Measurements from ENCODE around the gene PNPLA5. TPM values are rescaled to one million over a fixed set of nuclear protein-coding genes. Genes with fewer than 3 reads are reported as not detected.
A peak's percentile ranks its signal among the peaks of the same experiment; 100 is the strongest.

Gene PNPLA5, protein sequence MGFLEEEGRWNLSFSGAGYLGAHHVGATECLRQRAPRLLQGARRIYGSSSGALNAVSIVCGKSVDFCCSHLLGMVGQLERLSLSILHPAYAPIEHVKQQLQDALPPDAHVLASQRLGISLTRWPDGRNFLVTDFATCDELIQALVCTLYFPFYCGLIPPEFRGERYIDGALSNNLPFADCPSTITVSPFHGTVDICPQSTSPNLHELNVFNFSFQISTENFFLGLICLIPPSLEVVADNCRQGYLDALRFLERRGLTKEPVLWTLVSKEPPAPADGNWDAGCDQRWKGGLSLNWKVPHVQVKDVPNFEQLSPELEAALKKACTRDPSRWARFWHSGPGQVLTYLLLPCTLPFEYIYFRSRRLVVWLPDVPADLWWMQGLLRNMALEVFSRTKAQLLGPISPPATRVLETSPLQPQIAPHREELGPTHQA
- not detected for polyA plus RNA-seq
- long read RNA-seq, donor 1, result 0 reads
- long read RNA-seq, donor 2, result 0 reads
- long read RNA-seq, donor 3, result 0 reads
- long read RNA-seq, donor 4, result 0 reads
- long read RNA-seq, donor 5, result 0 reads
- long read RNA-seq, donor 6, result 0 reads
- long read RNA-seq, donor 7, result 0 reads
- long read RNA-seq, donor 8, result 0 reads
- long read RNA-seq, donor 9, result 0 reads
- long read RNA-seq, donor 10, result 0 reads
- long read RNA-seq, donor 11, result 0 reads

DNA sequence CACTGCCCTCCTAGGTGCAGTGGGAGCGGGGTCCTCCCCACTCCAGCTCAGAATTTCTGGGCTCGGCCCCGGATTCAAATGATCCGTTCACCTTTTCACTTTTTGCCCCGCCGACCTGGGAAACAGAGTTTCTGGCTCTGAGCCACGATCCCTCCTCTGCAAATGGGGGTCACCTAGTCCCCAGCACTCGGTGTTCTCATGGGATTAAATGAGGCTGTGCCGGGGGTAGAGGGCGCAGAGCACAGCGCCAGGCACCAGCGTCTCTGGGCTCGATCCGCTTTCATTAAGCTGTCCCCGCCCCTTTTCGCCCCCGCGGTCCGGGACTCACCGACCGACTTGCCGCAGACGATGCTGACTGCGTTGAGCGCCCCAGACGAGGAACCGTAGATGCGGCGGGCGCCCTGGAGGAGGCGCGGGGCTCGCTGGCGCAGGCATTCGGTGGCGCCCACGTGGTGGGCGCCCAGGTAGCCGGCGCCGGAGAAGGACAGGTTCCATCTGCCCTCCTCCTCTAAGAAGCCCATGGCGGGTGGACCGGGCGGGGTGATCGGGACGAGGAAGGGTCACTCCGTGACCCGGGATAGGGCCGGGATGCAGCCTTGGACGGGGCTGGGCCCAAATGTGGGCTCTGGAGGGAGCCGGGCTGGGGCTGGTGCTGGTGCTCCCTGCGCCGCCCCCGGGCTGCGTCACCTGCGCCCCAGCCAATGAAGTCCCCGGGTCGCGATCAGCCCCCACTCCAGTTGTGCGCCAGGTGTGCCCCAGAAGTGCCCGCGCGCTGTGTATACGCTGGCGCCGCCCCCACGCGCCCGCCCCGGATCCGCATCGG is at the start of gene PNPLA5:
Gene PNPLA5 (minus strand): TSS at position 654 of the 823 bp plus-strand sequence. CDS start 133 bp downstream, at position 521.
- no CpG with 5 or more reads among the region's 72 CpGs for WGBS (ENCODE audit: insufficient coverage, low lambda C conversion rate)
- no peaks in the 10 kb centered on the region for H3K4me1 ChIP-seq (ENCODE audit: control insufficient read depth, insufficient read depth, low read length)
- DNase-seq, result no peak
- H3K27me3 ChIP-seq (ENCODE audit: control insufficient read depth, insufficient read depth, low read length), result peaks cover 53% of the 10 kb centered on the region
- H3K27ac ChIP-seq (ENCODE audit: low read length), result no peak within 1 kb of the TSS
- no peaks in the 10 kb centered on the region for H3K36me3 ChIP-seq (ENCODE audit: control insufficient read depth, insufficient read depth, low read length)
- no peaks in the 10 kb centered on the region for H3K9me3 ChIP-seq (ENCODE audit: control insufficient read depth, low read depth, low read length)
- no peak within 1 kb of the TSS for H3K4me3 ChIP-seq (ENCODE audit: low read length)

GRCh38 chr22:43941449-43941848 is 49.6 kb upstream of the PNPLA5 start:
- Histone ChIP-seq H3K27ac (ENCODE audit: low read length) (no peak overlapping the region), H3K4me3 (ENCODE audit: low read length) (no peak overlapping the region), H3K36me3 (ENCODE audit: control insufficient read depth, insufficient read depth, low read length) (no peaks in the 10 kb centered on the region), H3K27me3 (ENCODE audit: control insufficient read depth, insufficient read depth, low read length) (no peaks in the 10 kb centered on the region), H3K9me3 (ENCODE audit: control insufficient read depth, low read depth, low read length) (no peaks in the 10 kb centered on the region), H3K4me1 (ENCODE audit: control insufficient read depth, insufficient read depth, low read length) (no peaks in the 10 kb centered on the region)
- no peak for DNase-seq
- 100% methylated on average over 2 of the region's 6 CpGs for WGBS (ENCODE audit: insufficient coverage, low lambda C conversion rate)

- no peak overlapping the region for H3K27ac ChIP-seq (ENCODE audit: low read length)
- H3K4me1 ChIP-seq (ENCODE audit: control insufficient read depth, insufficient read depth, low read length), result no peaks in the 10 kb centered on the region
- WGBS (ENCODE audit: insufficient coverage, low lambda C conversion rate), result no CpG with 5 or more reads among the region's 4 CpGs
Observed at GRCh38 chr22:43931771-43932170, 40.0 kb upstream of the PNPLA5 start.

DNA sequence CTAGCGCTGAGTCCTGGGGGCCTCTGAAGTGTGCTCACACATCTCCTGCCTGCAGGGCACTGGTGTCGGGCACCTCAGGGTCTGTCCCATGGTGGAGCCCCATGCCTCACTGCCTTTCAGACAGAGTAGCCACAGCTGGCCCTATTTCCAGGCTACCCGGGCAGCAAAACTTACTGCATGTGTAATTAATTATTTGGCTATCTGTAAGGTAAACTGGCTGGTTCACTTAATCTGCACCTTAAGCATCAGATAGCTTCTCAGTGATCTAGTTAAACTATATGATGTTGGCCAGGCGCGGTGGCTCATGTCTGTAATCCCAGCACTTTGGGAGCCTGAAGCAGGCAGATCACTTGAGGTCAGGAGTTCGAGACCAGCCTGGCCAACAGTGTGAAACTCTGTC is 37.1 kb upstream of the PNPLA5 start:
- Histone ChIP-seq H3K4me1 (ENCODE audit: control insufficient read depth, insufficient read depth, low read length) (peaks cover 12% of the 10 kb centered on the region), H3K9me3 (ENCODE audit: control insufficient read depth, low read depth, low read length) (peaks cover 5% of the 10 kb centered on the region), H3K4me3 (ENCODE audit: low read length) (no peak overlapping the region), H3K27ac (ENCODE audit: low read length) (no peak overlapping the region), H3K27me3 (ENCODE audit: control insufficient read depth, insufficient read depth, low read length) (peaks cover 11% of the 10 kb centered on the region), H3K36me3 (ENCODE audit: control insufficient read depth, insufficient read depth, low read length) (no peaks in the 10 kb centered on the region)
- WGBS (ENCODE audit: insufficient coverage, low lambda C conversion rate), result no CpG with 5 or more reads among the region's 6 CpGs
- DNase-seq, result no peak

More at GRCh38 chr22:43931771-43932170, 40.0 kb upstream of the PNPLA5 start:
- H3K4me3 ChIP-seq (ENCODE audit: low read length), result no peak overlapping the region
- no peaks in the 10 kb centered on the region for H3K36me3 ChIP-seq (ENCODE audit: control insufficient read depth, insufficient read depth, low read length)
- no peak for DNase-seq
- H3K9me3 ChIP-seq (ENCODE audit: control insufficient read depth, low read depth, low read length), result no peaks in the 10 kb centered on the region
- H3K27me3 ChIP-seq (ENCODE audit: control insufficient read depth, insufficient read depth, low read length), result no peaks in the 10 kb centered on the region

- H3K4me1 ChIP-seq (ENCODE audit: control insufficient read depth, insufficient read depth, low read length), result peaks cover 12% of the 10 kb centered on the region
- no peaks in the 10 kb centered on the region for H3K36me3 ChIP-seq (ENCODE audit: control insufficient read depth, insufficient read depth, low read length)
- peaks cover 5% of the 10 kb centered on the region for H3K9me3 ChIP-seq (ENCODE audit: control insufficient read depth, low read depth, low read length)
- peaks cover 12% of the 10 kb centered on the region for H3K27me3 ChIP-seq (ENCODE audit: control insufficient read depth, insufficient read depth, low read length)
- H3K27ac ChIP-seq (ENCODE audit: low read length), result no peak overlapping the region
- WGBS (ENCODE audit: insufficient coverage, low lambda C conversion rate), result no CpG with 5 or more reads among the region's 5 CpGs
- H3K4me3 ChIP-seq (ENCODE audit: low read length), result no peak overlapping the region
- peak; percentile 48 to 78 for DNase-seq
Observed at GRCh38 chr22:43928468-43928867, 36.7 kb upstream of the PNPLA5 start.

- H3K4me1 ChIP-seq (ENCODE audit: control insufficient read depth, insufficient read depth, low read length), result peaks cover 12% of the 10 kb centered on the region
- no peak for DNase-seq
- H3K27me3 ChIP-seq (ENCODE audit: control insufficient read depth, insufficient read depth, low read length), result peaks cover 12% of the 10 kb centered on the region
- peaks cover 5% of the 10 kb centered on the region for H3K9me3 ChIP-seq (ENCODE audit: control insufficient read depth, low read depth, low read length)
- no CpG with 5 or more reads among the region's 1 CpG for WGBS (ENCODE audit: insufficient coverage, low lambda C conversion rate)
- H3K27ac ChIP-seq (ENCODE audit: low read length), result no peak overlapping the region
- H3K36me3 ChIP-seq (ENCODE audit: control insufficient read depth, insufficient read depth, low read length), result no peaks in the 10 kb centered on the region
- no peak overlapping the region for H3K4me3 ChIP-seq (ENCODE audit: low read length)
Observed at GRCh38 chr22:43926349-43926710, 34.5 kb upstream of the PNPLA5 start.

DNA sequence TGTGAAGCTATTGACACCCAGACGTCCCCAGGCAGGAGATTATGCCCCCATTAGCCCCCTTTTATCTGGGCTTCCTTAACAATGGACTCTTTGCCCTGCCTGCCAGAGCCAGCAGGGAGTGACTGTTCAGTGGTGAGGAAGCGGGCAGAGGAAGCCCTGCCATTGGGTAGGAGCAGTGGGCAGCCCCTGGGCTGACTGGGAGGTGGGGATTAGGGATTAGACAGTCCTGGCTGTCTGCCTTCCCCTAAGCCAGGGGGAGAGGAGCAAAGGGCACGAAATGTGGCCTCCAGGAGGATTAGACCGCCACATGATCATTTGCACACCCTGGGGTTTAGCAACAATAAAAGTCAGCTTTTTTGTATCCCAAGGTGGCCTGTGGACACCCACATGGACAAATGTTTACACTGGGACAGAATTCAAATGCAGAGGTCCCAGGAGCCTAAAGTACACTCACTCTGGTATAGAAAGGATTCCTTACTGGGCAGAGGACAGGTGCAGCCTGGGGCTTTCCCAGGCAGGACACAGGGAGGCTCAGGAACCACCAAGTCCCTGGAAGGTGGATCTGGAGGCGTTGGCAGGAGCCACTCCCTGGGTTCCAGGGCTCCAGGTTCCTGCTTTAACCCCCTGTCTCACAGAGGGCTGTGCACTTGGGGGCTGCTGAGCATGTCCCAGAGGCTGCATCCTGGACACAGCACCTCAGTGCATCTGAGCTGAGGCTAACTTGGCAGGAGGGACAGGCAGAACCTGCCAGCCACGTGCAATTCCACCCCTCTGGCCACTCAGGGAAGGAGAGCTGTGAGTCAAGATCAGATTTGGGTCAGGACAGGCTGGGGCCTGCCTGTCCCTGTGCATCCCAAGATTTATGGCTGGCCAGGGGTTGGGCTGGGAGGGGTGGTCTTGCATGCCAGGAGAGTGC is 33.9 kb upstream of the PNPLA5 start:
- Histone ChIP-seq H3K4me1 (ENCODE audit: control insufficient read depth, insufficient read depth, low read length) (peaks cover 12% of the 10 kb centered on the region), H3K9me3 (ENCODE audit: control insufficient read depth, low read depth, low read length) (peaks cover 5% of the 10 kb centered on the region), H3K27me3 (ENCODE audit: control insufficient read depth, insufficient read depth, low read length) (peaks cover 12% of the 10 kb centered on the region), H3K4me3 (ENCODE audit: low read length) (no peak overlapping the region), H3K27ac (ENCODE audit: low read length) (no peak overlapping the region), H3K36me3 (ENCODE audit: control insufficient read depth, insufficient read depth, low read length) (no peaks in the 10 kb centered on the region)
- WGBS (ENCODE audit: insufficient coverage, low lambda C conversion rate), result no CpG with 5 or more reads among the region's 6 CpGs
- peak; percentile 43 to 74 for DNase-seq

- Histone ChIP-seq H3K4me3 (ENCODE audit: low read length) (no peak overlapping the region), H3K36me3 (ENCODE audit: control insufficient read depth, insufficient read depth, low read length) (no peaks in the 10 kb centered on the region), H3K9me3 (ENCODE audit: control insufficient read depth, low read depth, low read length) (peaks cover 5% of the 10 kb centered on the region), H3K27ac (ENCODE audit: low read length) (no peak overlapping the region), H3K27me3 (ENCODE audit: control insufficient read depth, insufficient read depth, low read length) (peaks cover 12% of the 10 kb centered on the region), H3K4me1 (ENCODE audit: control insufficient read depth, insufficient read depth, low read length) (peaks cover 12% of the 10 kb centered on the region)
- WGBS (ENCODE audit: insufficient coverage, low lambda C conversion rate), result no CpG with 5 or more reads among the region's 7 CpGs
- no peak for DNase-seq
Observed at GRCh38 chr22:43924877-43925276, 33.1 kb upstream of the PNPLA5 start.

GRCh38 chr22:43923631-43924464 is 32.0 kb upstream of the PNPLA5 start, which contains the start of gene PNPLA3:
Gene PNPLA3, plus strand, starts transcription at chr22:43923805. Its CDS starts 107 bp downstream, at chr22:43923912.
- Histone ChIP-seq H3K27me3 (ENCODE audit: control insufficient read depth, insufficient read depth, low read length) (peaks cover 15% of the 10 kb centered on the region), H3K27ac (ENCODE audit: low read length) (no peak within 1 kb of the TSS), H3K9me3 (ENCODE audit: control insufficient read depth, low read depth, low read length) (peaks cover 5% of the 10 kb centered on the region), H3K4me3 (ENCODE audit: low read length) (peak within 1 kb of the TSS; percentile 28), H3K36me3 (ENCODE audit: control insufficient read depth, insufficient read depth, low read length) (no peaks in the 10 kb centered on the region), H3K4me1 (ENCODE audit: control insufficient read depth, insufficient read depth, low read length) (peaks cover 12% of the 10 kb centered on the region)
- DNase-seq, result peak; percentile 76 to 89
- WGBS (ENCODE audit: insufficient coverage, low lambda C conversion rate), result no CpG with 5 or more reads among the region's 100 CpGs

Measured in large intestine (tissue), 12 donors.